ENCODE data around the gene TUBGCP5.

Gene TUBGCP5

GRCh38 chr15:22954326-22954725, 85.0 kb downstream of the TUBGCP5 start:
- Histone ChIP-seq H3K27ac (ENCODE audit: low read depth, low read length) (no peak overlapping the region), H4K5ac (ENCODE audit: low read length) (no peak overlapping the region), H3K56ac (ENCODE audit: low read length) (no peak overlapping the region), H2BK15ac (replicated peaks; ENCODE audit: low read depth) (no peak overlapping the region), H3K9ac (ENCODE audit: low read length) (no peak overlapping the region), H2BK120ac (ENCODE audit: low read depth, low read length) (no peak overlapping the region), H3K79me1 (ENCODE audit: low read length) (peaks cover 25% of the 10 kb centered on the region), H3K27me3 (ENCODE audit: insufficient read depth, low read length, poor library complexity) (no peaks in the 10 kb centered on the region), H3K4me1 (ENCODE audit: control insufficient read depth, low read depth, low read length) (peaks cover 1% of the 10 kb centered on the region), H3K4me3 (ENCODE audit: low read length) (no peak overlapping the region), H2BK5ac (ENCODE audit: low read length) (no peak overlapping the region), H3K79me2 (ENCODE audit: control insufficient read depth, insufficient read depth, low read length) (peaks cover 30% of the 10 kb centered on the region), H3K18ac (ENCODE audit: low read length) (no peak overlapping the region), H3K4me2 (ENCODE audit: low read length) (no peak overlapping the region), H3K4ac (ENCODE audit: low read depth, low read length) (no peak overlapping the region), H3K36me3 (ENCODE audit: control insufficient read depth, insufficient read depth, low read length) (no peaks in the 10 kb centered on the region), H4K8ac (ENCODE audit: low read depth, low read length) (no peak overlapping the region), H2AK5ac (ENCODE audit: low read length) (no peak overlapping the region), H3K23ac (ENCODE audit: low read length) (no peak overlapping the region)
- WGBS (ENCODE audit: extremely low coverage, insufficient coverage, low lambda C conversion rate), result no CpG with 5 or more reads among the region's 12 CpGs
- DNase-seq, result no peak

GRCh38 chr15:22952796-22953579, 86.4 kb downstream of the TUBGCP5 start:
- Histone ChIP-seq H3K4ac (ENCODE audit: low read depth, low read length) (no peak overlapping the region), H3K79me2 (ENCODE audit: control insufficient read depth, insufficient read depth, low read length) (peaks cover 24% of the 10 kb centered on the region), H2AK5ac (ENCODE audit: low read length) (no peak overlapping the region), H2BK120ac (ENCODE audit: low read depth, low read length) (no peak overlapping the region), H3K9ac (ENCODE audit: low read length) (no peak overlapping the region), H3K27me3 (ENCODE audit: insufficient read depth, low read length, poor library complexity) (no peaks in the 10 kb centered on the region), H3K56ac (ENCODE audit: low read length) (peak overlapping the region; percentile 66), H4K5ac (ENCODE audit: low read length) (no peak overlapping the region), H3K36me3 (ENCODE audit: control insufficient read depth, insufficient read depth, low read length) (no peaks in the 10 kb centered on the region), H2BK5ac (ENCODE audit: low read length) (no peak overlapping the region), H3K4me3 (ENCODE audit: low read length) (no peak overlapping the region), H3K23ac (ENCODE audit: low read length) (peak overlapping the region; percentile 81), H3K27ac (ENCODE audit: low read depth, low read length) (no peak overlapping the region), H3K4me1 (ENCODE audit: control insufficient read depth, low read depth, low read length) (peaks cover 1% of the 10 kb centered on the region), H3K18ac (ENCODE audit: low read length) (no peak overlapping the region), H4K8ac (ENCODE audit: low read depth, low read length) (no peak overlapping the region), H3K79me1 (ENCODE audit: low read length) (peaks cover 19% of the 10 kb centered on the region), H2BK15ac (replicated peaks; ENCODE audit: low read depth) (no peak overlapping the region), H3K4me2 (ENCODE audit: low read length) (no peak overlapping the region)
- DNase-seq, result peak; percentile 18
- WGBS (ENCODE audit: extremely low coverage, insufficient coverage, low lambda C conversion rate), result no CpG with 5 or more reads among the region's 21 CpGs

DNA sequence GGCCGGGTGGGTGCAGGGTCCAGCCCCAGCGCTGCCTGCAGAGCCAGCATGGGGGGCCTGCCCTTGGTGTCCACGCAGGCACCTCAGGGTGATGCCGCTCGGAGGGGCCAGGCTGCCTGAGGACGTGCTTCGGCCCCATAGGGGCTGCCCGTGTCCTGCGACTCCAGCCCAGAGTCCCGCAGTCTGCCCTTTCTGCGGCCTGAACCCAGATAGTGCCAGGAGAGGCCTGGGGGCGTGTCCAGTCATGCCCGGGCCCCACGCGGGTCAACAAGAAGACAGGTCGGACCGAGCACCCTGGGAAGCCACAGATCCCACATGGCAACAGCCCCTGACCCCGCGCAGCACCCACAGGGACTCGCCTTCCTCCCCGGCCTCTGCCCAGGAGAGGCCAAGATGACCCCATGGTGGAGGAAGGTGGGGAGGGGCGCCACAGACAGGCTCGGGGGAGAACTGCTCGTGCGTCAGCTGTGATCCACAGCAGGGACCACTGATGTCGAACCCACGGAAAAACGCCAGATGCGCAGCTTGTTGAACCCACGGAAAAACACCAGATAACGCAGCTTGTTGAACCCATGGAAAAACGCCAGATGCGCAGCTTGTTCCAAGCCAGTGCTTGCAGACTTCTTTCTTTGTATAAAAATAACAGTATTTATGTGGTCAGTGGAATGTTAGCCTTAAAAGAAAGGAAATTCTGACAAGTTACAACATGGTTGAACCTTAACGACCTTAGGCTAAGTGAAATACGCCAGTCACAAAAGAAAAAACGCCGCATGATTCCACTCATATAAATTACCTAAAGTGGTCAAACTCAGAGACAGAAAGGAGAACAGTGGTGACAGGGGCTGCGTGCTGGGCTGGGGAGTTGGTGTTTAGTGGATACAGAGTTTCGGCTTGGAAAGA, 87.7 kb downstream of the TUBGCP5 start:
- H3K4me1 ChIP-seq (ENCODE audit: control insufficient read depth, low read depth, low read length), result peaks cover 1% of the 10 kb centered on the region

DNA sequence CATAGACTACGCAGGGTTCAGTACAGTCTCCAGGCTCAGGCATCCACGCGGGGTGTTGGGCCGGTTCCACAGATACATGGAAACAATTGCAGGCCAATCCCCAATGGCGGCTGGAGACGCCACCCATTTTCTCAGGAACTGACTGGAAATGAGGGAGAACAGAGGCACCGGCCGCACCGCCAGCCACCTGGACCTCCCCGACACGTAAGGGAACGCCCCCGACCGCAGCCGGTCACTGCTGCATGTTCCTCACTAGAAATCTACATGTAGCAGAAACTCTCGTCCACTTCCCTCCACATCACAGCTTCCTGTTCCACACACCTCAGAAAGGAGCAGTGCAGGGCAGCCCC, 88.4 kb downstream of the TUBGCP5 start:
- H3K27me3 ChIP-seq (ENCODE audit: insufficient read depth, low read length, poor library complexity), result no peaks in the 10 kb centered on the region
- H2BK15ac ChIP-seq (replicated peaks; ENCODE audit: low read depth), result no peak overlapping the region
- H3K9ac ChIP-seq (ENCODE audit: low read length), result no peak overlapping the region
- H2BK120ac ChIP-seq (ENCODE audit: low read depth, low read length), result no peak overlapping the region
- no peak overlapping the region for H3K27ac ChIP-seq (ENCODE audit: low read depth, low read length)
- WGBS (ENCODE audit: extremely low coverage, insufficient coverage, low lambda C conversion rate), result no CpG with 5 or more reads among the region's 16 CpGs
- no peak overlapping the region for H2BK5ac ChIP-seq (ENCODE audit: low read length)
- H3K4me3 ChIP-seq (ENCODE audit: low read length), result no peak overlapping the region
- DNase-seq, result no peak
- no peaks in the 10 kb centered on the region for H3K36me3 ChIP-seq (ENCODE audit: control insufficient read depth, insufficient read depth, low read length)
- H3K79me2 ChIP-seq (ENCODE audit: control insufficient read depth, insufficient read depth, low read length), result peaks cover 25% of the 10 kb centered on the region
- H3K4ac ChIP-seq (ENCODE audit: low read depth, low read length), result no peak overlapping the region
- no peak overlapping the region for H2AK5ac ChIP-seq (ENCODE audit: low read length)
- H3K56ac ChIP-seq (ENCODE audit: low read length), result no peak overlapping the region
- H4K8ac ChIP-seq (ENCODE audit: low read depth, low read length), result no peak overlapping the region
- H4K5ac ChIP-seq (ENCODE audit: low read length), result no peak overlapping the region
- peaks cover 27% of the 10 kb centered on the region for H3K79me1 ChIP-seq (ENCODE audit: low read length)
- no peak overlapping the region for H3K4me2 ChIP-seq (ENCODE audit: low read length)
- H3K18ac ChIP-seq (ENCODE audit: low read length), result no peak overlapping the region
- peaks cover 1% of the 10 kb centered on the region for H3K4me1 ChIP-seq (ENCODE audit: control insufficient read depth, low read depth, low read length)
- H3K23ac ChIP-seq (ENCODE audit: low read length), result no peak overlapping the region

More for the DNA sequence above, 87.7 kb downstream of the TUBGCP5 start:
- Histone ChIP-seq H3K4me2 (ENCODE audit: low read length) (no peak overlapping the region), H3K27ac (ENCODE audit: low read depth, low read length) (no peak overlapping the region), H3K56ac (ENCODE audit: low read length) (no peak overlapping the region), H3K9ac (ENCODE audit: low read length) (no peak overlapping the region), H2BK120ac (ENCODE audit: low read depth, low read length) (no peak overlapping the region), H3K79me2 (ENCODE audit: control insufficient read depth, insufficient read depth, low read length) (peaks cover 25% of the 10 kb centered on the region), H2BK5ac (ENCODE audit: low read length) (no peak overlapping the region), H3K18ac (ENCODE audit: low read length) (no peak overlapping the region), H3K36me3 (ENCODE audit: control insufficient read depth, insufficient read depth, low read length) (no peaks in the 10 kb centered on the region), H3K4ac (ENCODE audit: low read depth, low read length) (no peak overlapping the region), H2BK15ac (replicated peaks; ENCODE audit: low read depth) (no peak overlapping the region), H4K5ac (ENCODE audit: low read length) (no peak overlapping the region), H3K27me3 (ENCODE audit: insufficient read depth, low read length, poor library complexity) (no peaks in the 10 kb centered on the region), H3K79me1 (ENCODE audit: low read length) (peaks cover 27% of the 10 kb centered on the region), H4K8ac (ENCODE audit: low read depth, low read length) (no peak overlapping the region), H3K23ac (ENCODE audit: low read length) (no peak overlapping the region), H3K4me3 (ENCODE audit: low read length) (no peak overlapping the region), H2AK5ac (ENCODE audit: low read length) (no peak overlapping the region)
- DNase-seq, result no peak
- WGBS (ENCODE audit: extremely low coverage, insufficient coverage, low lambda C conversion rate), result no CpG with 5 or more reads among the region's 39 CpGs

DNA sequence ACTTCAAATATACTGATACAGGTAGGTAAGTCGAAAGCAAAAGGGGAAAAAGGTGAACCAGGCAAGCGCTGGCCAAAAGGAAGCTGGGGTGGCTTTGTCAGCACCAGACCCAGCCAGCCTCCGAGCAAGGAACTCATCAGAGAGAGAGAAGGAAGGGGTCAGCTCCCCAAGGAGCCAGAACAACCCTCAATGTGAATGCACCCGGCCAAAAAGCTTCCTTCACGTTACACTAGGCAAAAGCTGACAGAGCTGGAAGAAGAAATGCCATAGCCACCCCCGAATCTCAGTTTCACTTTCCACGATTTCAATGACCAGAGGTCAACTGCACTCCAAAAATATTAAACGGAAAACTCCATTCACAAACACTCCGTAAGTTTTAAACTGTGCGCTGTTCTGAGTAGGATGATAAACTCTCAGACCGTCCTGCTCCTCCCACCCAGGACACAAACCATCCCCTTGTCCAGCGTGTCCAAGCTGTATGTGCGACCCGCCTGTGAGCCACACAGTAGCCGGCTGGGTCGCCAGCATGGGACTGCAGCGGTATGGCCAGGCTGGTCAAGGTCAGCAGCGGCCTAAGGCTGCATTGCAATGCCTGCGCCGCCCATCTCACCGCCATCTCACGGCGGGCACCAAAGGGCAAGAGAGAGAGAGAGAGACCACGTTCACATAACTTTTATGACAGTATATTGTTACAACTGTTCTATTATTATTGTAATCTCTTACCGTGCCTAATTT, 88.9 kb downstream of the TUBGCP5 start:
- H3K9ac ChIP-seq (ENCODE audit: low read length), result no peak overlapping the region
- H3K56ac ChIP-seq (ENCODE audit: low read length), result no peak overlapping the region
- H3K4ac ChIP-seq (ENCODE audit: low read depth, low read length), result no peak overlapping the region
- H3K27ac ChIP-seq (ENCODE audit: low read depth, low read length), result no peak overlapping the region
- peaks cover 1% of the 10 kb centered on the region for H3K4me1 ChIP-seq (ENCODE audit: control insufficient read depth, low read depth, low read length)
- H2BK15ac ChIP-seq (replicated peaks; ENCODE audit: low read depth), result no peak overlapping the region
- H2BK120ac ChIP-seq (ENCODE audit: low read depth, low read length), result no peak overlapping the region
- H3K27me3 ChIP-seq (ENCODE audit: insufficient read depth, low read length, poor library complexity), result no peaks in the 10 kb centered on the region
- no peak overlapping the region for H4K5ac ChIP-seq (ENCODE audit: low read length)
- H3K36me3 ChIP-seq (ENCODE audit: control insufficient read depth, insufficient read depth, low read length), result no peaks in the 10 kb centered on the region
- H2AK5ac ChIP-seq (ENCODE audit: low read length), result no peak overlapping the region
- peaks cover 25% of the 10 kb centered on the region for H3K79me2 ChIP-seq (ENCODE audit: control insufficient read depth, insufficient read depth, low read length)
- no CpG with 5 or more reads among the region's 25 CpGs for WGBS (ENCODE audit: extremely low coverage, insufficient coverage, low lambda C conversion rate)
- H3K18ac ChIP-seq (ENCODE audit: low read length), result no peak overlapping the region
- H3K4me3 ChIP-seq (ENCODE audit: low read length), result no peak overlapping the region
- no peak overlapping the region for H4K8ac ChIP-seq (ENCODE audit: low read depth, low read length)
- no peak overlapping the region for H3K4me2 ChIP-seq (ENCODE audit: low read length)
- H3K79me1 ChIP-seq (ENCODE audit: low read length), result peaks cover 27% of the 10 kb centered on the region
- DNase-seq, result no peak
- no peak overlapping the region for H2BK5ac ChIP-seq (ENCODE audit: low read length)
- H3K23ac ChIP-seq (ENCODE audit: low read length), result no peak overlapping the region

Data from mesendoderm (in vitro differentiated cells).